Activated B cell treated with CpG ODN at 0.5 μM for 24 hours (primary cell): ENCODE measurements around the gene UBN1. TPM values are rescaled to one million over a fixed set of nuclear protein-coding genes. Genes with fewer than 3 reads are reported as not detected.

Experiments
- ATAC-seq: fragments of 200-7000 bp; cut with Tn5 transposase; one replicate; pipeline ENCODE4 v1.10.0; 2021; ENCODE audit warnings: low read depth, mild to moderate bottlenecking, moderate library complexity
- CTCF ChIA-PET: fragments of 350-600 bp; sonication (Branson Sonifier 250); formaldehyde crosslinking; loops from one replicate; lab custom pipeline; 2021; ENCODE audit warnings: antibody characterized with exemption; lab: Charles Lee
- POLR2A ChIA-PET: fragments of 350-600 bp; sonication (Branson Sonifier 250); formaldehyde crosslinking; loops from one replicate; lab custom pipeline; 2021; ENCODE audit warnings: antibody characterized with exemption; lab: Charles Lee
- DNase-seq: peaks from one replicate; pipeline ENCODE4 v3.0.0; 2022
- H3K27ac Mint-ChIP-seq: one replicate; pipeline ENCODE4 v1.8.0; 2020; ENCODE audit warnings: mixed read lengths
- H3K27me3 Mint-ChIP-seq: one replicate; pipeline ENCODE4 v1.8.0; 2021; ENCODE audit warnings: mixed read lengths
- H3K36me3 Mint-ChIP-seq: one replicate; pipeline ENCODE4 v1.8.0; 2021; ENCODE audit warnings: low read depth, mixed read lengths
- H3K4me1 Mint-ChIP-seq: one replicate; pipeline ENCODE4 v1.8.0; 2021; ENCODE audit warnings: mixed read lengths
- H3K4me3 Mint-ChIP-seq: one replicate; pipeline ENCODE4 v1.8.0; 2020; ENCODE audit warnings: mild to moderate bottlenecking, mixed read lengths
- H3K9me3 Mint-ChIP-seq: one replicate; pipeline ENCODE4 v1.8.0; 2020; ENCODE audit warnings: mixed read lengths
- CTCF ChIP-seq: fragments of 200-600 bp; IDR thresholded peaks from one replicate; pipeline ENCODE4 v1.8.0; 2022; ENCODE audit warnings: antibody characterized with exemption, mild to moderate bottlenecking
- intact Hi-C: fragments of 100-400 bp; cut with micrococcal nuclease; formaldehyde crosslinking; loops from one replicate; pipeline ENCODE4 v1.15.1; 2024
- total RNA-seq: library from RNA; stranded (reverse); gene quantifications from 2 replicates; pipeline ENCODE4 v1.2.3, GENCODE V29; 2022

The UBN1 gene
- total RNA-seq, 1 donor from 2014 or later = 36.1 TPM

GRCh38 chr16:4884972-4885874 is 37.9 kb downstream of the UBN1 start:
- intact Hi-C loops = no loop called here
- no peaks in the 10 kb centered on the region for H3K9me3 Mint-ChIP-seq
- H3K27ac Mint-ChIP-seq = no peak overlapping the region
- TF ChIP-seq CTCF = no peak
- H3K4me1 Mint-ChIP-seq = no peaks in the 10 kb centered on the region
- ATAC-seq = no peak
- no peak overlapping the region for H3K4me3 Mint-ChIP-seq
- peaks cover 77% of the 10 kb centered on the region for H3K36me3 Mint-ChIP-seq
- no peaks in the 10 kb centered on the region for H3K27me3 Mint-ChIP-seq
- ChIA-PET CTCF (no interaction called here), POLR2A (no interaction called here)
- no peak for DNase-seq

DNA sequence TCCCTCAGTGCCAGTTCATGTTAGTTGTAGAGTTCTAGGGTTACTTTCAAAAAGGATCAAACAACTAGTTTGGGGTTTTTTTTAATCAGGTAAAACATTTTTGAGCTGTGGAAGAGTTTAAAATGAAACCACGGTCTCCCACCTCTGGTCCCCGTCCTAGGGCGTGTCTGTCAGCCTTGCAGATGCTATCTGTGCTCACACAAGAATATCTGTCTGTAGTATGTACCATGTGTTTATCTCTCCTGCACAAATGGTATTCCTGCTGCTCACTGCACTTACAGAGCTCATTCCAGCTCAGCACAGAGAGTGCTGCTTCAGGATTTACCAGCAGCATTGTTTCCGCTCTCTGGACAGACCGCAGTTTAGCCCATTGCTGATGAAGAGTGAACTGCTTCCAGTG is 38.9 kb downstream of the UBN1 start:
- H3K27ac Mint-ChIP-seq = no peak overlapping the region
- intact Hi-C loops = no loop called here
- CTCF ChIA-PET = no interaction called here

GRCh38 chr16:4888428-4889135 is 41.3 kb downstream of the UBN1 start:
- Mint-ChIP-seq H3K27me3 (no peaks in the 10 kb centered on the region), H3K4me1 (no peaks in the 10 kb centered on the region)

More for the DNA sequence above, 38.9 kb downstream of the UBN1 start:
- no peak for DNase-seq
- no peak for ATAC-seq
- H3K27me3 Mint-ChIP-seq = no peaks in the 10 kb centered on the region
- no peaks in the 10 kb centered on the region for H3K4me1 Mint-ChIP-seq
- peaks cover 68% of the 10 kb centered on the region for H3K36me3 Mint-ChIP-seq
- H3K9me3 Mint-ChIP-seq = no peaks in the 10 kb centered on the region
- no peak for TF ChIP-seq CTCF
- POLR2A ChIA-PET = no interaction called here
- H3K4me3 Mint-ChIP-seq = no peak overlapping the region

GRCh38 chr16:4890026-4890425 is 42.7 kb downstream of the UBN1 start:
- no peaks in the 10 kb centered on the region for H3K9me3 Mint-ChIP-seq

More at GRCh38 chr16:4888428-4889135, 41.3 kb downstream of the UBN1 start:
- ChIA-PET CTCF (no interaction called here), POLR2A (no interaction called here)
- H3K36me3 Mint-ChIP-seq = peaks cover 44% of the 10 kb centered on the region
- TF ChIP-seq CTCF = no peak
- no peaks in the 10 kb centered on the region for H3K9me3 Mint-ChIP-seq
- H3K4me3 Mint-ChIP-seq = no peak overlapping the region
- intact Hi-C loops = no loop called here
- H3K27ac Mint-ChIP-seq = no peak overlapping the region
- DNase-seq (no peak), ATAC-seq (no peak)

More at GRCh38 chr16:4890026-4890425, 42.7 kb downstream of the UBN1 start:
- DNase-seq = no peak
- Mint-ChIP-seq H3K27me3 (no peaks in the 10 kb centered on the region), H3K4me1 (no peaks in the 10 kb centered on the region), H3K36me3 (peaks cover 29% of the 10 kb centered on the region), H3K4me3 (no peak overlapping the region), H3K27ac (no peak overlapping the region)
- ChIA-PET POLR2A (no interaction called here), CTCF (no interaction called here)
- ATAC-seq = no peak
- intact Hi-C loops = no loop called here
- TF ChIP-seq CTCF = no peak
